Hindlimb muscle (tissue), 1 donor: ENCODE results near the gene RFLNA. TPM values are rescaled to one million over a fixed set of nuclear protein-coding genes. Genes with fewer than 3 reads are reported as not detected.

Experiments
- DNase-seq: peaks from one replicate; pipeline ENCODE4 v3.0.0-alpha.2; 2013
- polyA plus RNA-seq: library from polyadenylated mRNA; unstranded; fragments of 120-200 nt; gene quantifications from one replicate; pipeline ENCODE4 v1.2.1, GENCODE V29; 2013; ENCODE audit not compliant: insufficient read length

The RFLNA gene
- polyA plus RNA-seq, 1 donor = 6.9 TPM

DNA sequence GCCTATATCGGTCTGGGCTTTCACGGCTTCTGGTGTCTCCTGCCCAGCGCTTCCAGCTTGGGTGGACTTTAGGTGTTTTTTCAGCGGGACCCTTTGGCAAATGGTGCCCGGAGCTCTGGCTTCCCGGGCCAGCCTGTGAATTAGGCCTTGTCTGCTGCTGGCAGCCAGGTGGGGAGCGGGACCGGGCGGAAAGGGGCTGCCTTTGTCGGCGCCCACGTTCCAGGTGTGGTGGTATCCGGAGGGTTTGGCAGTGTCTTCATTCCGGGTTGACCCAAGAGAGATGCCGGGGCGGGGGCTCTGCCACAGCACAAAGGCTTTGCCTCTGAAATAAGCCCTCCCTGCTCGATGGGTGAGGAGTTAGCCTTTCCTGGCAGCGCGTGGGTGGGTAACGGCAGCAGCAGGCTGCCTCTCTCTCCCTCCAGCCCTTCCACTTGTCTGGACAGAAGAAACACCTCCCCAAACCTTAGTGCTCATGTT is 9.5 kb downstream of the RFLNA start:
- DNase-seq = no peak

DNA sequence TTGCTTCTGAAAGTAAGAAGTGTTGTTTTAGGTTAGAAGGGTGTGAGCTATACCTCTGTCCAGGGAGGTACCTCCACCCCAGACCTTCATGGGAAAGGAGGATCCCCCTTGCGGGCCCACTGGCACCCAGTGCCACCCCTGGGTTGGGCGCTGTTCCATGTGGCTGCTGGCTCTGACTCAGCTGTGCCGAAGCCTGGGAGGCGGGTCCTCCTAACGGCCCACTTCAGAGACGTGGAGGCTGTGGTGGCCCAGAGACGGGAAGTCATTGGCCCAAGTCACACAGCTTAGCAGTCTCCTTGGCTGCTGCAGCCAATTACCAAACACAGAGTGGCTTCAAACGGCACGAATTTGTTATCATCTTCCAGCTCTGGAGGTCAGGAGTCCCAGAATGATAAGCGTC is 10.2 kb downstream of the RFLNA start:
- no peak for DNase-seq

DNA sequence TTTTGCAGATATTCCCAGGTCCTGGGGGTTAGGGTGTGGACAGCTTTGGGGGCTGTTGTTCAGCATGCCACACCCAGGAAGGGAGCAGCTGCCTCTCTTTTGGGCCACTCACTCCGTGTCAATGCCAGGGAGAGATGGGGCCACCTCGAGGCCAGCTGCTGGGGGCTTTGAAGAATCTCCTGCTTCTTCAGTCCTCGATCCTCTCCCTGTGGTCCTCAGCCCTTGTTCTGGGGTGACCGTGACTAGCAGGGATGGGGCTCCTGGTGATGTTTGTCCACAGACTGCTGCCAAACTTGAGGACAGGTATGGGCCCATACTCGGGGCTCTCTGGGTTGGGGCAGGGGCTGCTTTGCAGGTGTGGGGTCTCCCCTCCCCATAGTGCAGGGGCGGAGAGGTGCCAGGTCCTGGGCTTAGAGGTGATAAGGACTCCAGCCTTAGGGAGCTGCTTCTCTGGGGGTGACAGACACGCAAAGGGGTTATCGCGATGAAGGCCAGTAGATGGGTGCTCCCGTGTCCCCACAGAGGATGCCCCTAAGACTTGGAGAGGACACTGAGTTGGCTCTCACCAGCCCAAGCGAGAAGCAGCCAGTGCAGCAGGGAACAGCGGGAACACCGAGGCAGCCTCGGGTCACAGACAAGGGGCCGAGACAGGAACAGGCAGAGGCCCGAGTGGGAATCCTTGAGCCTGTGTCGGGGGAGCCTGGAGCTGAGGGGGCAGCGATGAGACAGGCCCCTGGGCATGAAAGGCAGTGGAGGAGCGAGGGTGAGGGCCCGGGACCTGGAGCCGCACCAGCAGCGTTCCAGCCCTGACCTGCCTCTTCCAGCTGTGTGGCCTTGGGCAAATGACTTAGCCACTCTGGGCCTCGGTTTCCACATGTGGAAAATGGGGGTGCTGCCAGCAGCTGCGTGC is 11.1 kb downstream of the RFLNA start:
- no peak for DNase-seq

DNA sequence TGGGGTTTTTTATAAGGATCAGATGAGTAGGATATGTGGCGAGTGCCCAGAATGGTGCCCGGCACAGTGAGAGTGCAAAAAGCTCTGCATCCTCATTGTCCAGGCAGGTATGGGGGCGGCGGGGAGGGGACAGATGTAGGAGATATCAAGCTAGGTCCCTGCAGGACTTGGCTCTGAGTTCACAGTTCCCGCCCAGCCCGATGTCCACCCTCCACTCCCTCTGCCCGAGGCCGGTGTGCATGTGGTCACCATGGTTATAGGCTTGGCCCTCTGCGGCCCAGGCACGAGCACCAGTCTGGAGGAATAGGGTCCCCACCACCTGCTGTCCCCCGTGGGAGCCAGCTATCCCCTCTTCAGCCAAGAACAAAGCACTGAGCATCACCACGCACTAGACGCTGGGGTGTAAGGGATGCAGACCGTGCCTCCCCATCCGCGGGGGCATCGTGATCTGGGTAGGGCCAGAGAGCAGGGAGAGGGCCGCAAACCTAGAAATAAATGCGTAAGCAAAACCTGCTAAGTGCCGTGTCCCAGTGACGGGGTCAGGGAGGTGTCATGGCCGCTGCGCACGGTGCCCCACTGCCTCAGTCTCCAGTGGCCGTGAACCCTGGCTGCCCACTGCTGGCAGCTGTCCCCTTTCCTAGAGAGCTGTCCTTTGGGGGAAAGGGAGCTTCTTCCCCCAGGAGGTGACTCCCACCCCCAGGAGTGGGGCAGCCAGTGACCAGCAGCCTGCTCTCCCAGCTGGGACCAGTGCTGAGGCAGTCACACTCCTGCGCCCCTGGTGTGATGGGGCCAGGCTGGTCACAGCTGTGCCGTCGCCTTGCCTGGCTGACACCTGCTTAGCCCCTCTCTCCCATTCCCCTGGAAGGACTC is 12.0 kb downstream of the RFLNA start:
- DNase-seq = no peak

DNA sequence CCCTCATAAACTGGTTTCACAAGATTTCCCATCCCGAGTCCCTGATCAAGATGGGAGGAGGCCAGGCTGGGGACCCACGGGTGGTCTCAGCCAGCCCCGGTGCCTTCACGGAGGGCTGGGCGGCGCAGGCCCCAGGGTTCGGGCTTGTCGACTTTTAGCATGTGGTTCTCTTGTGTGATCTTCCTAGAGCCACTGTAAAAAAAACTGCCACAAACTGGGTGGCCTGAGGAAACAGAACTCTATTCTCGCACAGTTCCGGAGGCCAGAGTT is 12.6 kb downstream of the RFLNA start:
- no peak for DNase-seq

DNA sequence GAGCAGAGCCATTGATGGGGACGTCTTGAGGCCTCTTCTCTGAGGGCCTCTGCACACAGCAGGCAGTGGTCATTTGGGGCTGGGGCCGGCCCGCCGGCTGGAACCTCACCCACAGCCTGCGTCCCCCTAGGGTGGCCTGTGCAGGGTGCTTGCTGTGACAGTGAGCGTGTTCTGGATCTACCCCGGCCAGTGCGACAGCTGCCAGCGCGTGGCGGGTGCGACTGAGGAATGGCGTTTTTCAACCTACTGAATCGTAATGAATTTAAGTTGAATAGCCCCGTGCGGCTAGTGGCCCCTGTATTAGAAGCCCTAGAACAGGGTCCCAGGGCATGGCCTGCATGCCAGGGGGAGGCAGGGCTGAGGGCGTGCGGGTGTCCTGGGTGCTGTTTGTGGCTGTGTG is 13.8 kb downstream of the RFLNA start:
- no peak for DNase-seq

DNA sequence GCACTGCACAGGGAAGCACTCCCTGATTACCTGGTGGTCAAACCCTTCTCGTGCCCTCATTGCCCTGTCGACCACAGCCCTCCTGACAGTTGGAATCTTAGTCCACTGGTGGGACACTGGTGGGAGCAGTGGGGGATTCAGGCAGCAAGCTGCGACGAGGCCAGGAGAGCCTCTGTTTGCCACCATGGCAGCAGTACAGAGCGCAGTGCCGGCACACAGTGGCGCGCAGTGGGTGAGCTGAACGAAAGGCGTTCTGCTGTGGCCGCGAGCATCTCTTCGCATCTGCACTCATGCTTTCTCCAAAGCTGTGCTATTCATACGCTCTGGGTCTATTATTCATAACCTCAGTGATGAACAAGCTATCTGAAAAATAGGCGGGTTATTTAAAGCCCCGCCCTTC is 14.3 kb downstream of the RFLNA start:
- no peak for DNase-seq

DNA sequence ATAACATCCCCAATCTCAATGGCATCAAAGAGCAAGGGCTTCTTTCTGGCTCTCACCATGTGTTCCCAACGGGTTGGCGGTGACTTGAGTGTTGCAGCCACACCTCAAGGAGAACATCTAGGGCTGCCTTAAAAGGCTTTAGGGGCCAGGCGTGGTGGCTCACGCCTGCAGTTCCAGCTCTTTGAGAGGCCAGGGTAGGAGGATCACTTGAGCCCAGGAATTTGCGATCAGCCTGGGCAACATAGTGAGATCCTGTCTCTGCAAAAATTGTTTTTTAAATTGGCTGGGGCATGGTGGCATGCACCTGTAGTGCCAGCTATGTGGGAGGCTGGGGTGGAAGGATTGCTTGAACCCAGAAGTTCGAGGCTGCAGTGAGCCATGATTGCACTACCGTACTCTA is 14.9 kb downstream of the RFLNA start:
- DNase-seq = no peak

DNA sequence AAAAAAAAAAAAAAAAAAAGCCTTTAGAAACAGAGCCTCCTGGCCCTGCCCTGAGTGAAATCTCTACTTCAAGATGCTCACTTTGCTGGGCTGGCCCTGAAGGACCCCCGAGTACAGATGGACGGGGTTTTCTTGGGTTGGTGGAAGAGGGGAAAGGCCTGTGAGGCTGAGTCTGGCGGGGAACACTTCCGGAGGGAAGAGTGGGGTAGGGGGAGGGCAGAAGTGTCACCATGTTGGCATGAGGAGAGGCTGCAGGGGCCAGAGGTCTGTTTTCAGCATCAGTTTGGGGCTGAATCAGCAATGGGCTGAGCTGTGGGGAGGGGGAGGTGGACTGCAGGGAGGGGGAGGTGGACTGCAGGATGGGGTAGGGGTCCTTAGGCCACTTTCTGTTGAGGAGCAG is 15.3 kb downstream of the RFLNA start:
- no peak for DNase-seq

DNA sequence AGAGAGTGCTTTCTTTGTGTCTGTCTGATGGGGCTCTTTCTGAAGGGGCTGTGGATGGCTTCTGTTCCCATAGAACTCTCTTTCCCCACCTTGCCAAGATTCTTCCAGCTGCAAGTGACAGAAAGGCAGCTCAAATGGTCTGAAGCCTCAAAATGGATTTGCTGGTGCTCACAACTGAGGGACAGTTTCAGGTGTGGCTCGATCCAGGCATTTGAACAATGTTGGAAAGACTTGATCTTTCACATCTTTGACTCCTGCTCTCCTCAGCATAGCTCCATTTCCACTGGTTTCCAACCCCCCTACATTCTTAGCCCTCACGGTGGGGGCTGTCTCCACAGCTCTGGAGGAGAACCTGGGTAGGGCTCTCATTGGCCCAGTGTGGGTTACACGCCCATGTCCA is 15.9 kb downstream of the RFLNA start:
- no peak for DNase-seq

DNA sequence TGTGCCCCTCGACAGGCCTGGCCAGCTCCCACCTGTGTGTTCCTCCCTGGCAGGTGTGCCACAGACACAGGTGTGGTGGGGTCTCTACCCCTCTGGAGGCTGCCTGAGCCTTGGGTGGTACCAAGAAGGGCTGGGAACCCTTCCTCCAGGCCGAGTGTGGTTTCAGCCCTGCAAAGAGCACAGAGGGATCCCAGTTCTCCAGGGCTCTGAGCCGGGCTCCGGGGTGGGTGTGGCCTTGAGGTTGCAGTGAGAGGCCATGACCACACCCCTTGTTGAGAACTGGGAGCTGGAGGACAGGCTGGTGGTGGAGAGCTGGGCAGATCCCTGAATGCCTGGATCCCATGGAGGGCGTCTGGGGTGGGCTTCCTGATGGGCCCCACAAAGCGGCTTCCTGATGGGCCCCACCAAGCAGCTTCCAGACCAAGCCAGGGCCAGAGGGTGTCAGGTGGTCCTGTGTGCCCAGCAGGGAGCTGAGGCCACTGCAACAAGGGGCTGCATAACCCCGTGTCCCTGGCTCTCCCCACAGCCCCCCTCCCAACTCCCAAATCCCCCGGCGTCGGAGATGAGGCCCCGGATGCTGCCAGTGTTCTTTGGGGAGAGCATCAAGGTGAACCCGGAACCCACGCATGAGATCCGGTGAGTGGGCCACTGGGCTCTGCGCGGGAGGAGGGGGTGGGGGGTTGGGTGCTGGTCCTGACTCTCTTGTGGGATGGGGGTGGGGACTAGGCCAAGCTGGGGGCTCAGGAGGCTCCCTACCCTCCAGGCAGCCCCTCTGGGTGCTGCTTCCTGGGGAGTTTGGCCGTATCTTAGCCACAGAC is 16.6 kb downstream of the RFLNA start:
- DNase-seq = no peak

DNA sequence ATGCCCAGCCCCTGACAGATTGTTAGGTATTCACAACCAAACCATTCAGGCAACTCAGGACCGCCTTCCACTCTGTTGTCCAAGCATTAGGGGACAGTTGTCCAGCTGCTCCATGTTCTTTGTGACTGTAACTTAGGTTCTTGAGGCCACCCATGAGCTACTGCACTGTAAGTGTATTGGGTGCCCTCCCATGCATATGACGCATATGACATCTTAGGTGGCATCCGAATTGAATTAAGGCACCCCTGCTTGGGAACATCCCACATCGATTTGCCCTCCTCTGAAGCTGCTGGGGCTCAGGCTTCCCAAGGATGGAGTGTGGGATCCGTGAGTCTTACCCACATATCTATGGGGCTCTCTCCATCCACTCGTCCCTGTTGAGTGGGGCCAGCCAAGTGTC is 17.7 kb downstream of the RFLNA start:
- no peak for DNase-seq

DNA sequence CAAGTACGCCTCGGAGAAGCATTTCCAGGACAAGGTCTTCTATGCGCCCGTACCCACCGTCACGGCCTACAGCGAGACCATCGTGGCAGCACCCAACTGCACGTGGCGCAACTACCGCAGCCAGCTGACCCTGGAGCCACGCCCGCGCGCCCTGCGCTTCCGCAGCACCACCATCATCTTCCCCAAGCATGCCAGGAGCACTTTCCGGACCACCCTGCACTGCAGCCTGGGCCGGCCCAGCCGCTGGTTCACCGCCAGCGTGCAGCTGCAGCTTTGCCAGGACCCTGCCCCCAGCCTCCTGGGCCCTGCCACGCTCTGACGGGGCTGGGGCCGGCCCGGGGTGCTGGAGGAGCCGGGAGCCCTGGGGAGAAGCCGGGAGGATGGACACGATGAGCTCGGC is 19.3 kb downstream of the RFLNA start:
- no peak for DNase-seq

DNA sequence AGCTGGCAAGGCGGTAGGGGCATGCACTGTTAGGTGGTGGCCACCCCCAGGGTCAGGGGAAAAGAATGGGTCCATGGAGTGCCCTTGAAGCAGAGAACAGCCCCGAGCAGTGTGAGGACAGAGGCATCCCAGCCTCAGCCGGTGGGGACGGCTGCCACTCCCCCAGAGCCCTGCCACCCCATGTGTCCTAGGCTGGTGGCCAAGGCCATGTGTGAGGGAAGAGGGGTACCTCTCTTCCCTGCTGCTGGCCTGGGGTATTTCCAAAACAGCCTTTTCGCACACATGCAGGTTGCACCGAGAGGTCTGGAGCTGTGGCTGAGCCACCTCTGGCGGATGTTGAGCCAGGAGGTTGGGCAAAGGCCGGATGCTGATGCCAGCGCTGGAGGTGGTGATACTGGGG is 19.9 kb downstream of the RFLNA start:
- DNase-seq = no peak

DNA sequence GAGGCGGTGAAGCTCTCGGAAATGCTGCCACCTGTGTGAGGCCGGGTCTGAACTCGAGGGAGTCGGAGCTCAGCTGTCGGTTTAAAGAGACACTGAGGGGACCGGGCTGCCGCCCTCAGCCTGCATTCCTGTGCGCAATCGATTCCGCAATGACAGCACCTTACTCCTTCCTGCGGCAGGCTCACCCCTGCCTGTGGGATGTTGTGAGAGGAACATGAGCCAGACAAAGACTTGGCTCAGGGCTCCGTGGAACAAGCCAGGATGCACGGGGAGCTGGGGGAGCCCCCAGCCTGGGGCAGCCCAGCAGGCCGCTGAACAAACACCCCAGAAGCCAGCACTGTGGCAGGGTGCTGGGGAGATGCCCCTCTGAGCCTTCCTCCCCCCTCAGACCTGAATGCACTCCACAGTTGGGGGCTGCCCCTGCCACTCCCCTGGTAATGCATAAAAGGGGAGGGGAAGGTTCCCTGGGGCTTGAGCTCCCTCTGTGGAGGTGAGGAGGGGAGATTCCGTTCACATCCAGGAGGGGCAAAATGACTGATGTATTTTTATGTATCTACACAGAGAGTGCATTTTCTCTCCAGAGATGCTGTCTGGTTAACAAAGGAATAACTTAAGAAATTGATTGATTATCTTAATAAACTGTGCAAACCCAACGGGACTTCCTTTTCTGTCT is 20.6 kb downstream of the RFLNA start:
- no peak for DNase-seq

DNA sequence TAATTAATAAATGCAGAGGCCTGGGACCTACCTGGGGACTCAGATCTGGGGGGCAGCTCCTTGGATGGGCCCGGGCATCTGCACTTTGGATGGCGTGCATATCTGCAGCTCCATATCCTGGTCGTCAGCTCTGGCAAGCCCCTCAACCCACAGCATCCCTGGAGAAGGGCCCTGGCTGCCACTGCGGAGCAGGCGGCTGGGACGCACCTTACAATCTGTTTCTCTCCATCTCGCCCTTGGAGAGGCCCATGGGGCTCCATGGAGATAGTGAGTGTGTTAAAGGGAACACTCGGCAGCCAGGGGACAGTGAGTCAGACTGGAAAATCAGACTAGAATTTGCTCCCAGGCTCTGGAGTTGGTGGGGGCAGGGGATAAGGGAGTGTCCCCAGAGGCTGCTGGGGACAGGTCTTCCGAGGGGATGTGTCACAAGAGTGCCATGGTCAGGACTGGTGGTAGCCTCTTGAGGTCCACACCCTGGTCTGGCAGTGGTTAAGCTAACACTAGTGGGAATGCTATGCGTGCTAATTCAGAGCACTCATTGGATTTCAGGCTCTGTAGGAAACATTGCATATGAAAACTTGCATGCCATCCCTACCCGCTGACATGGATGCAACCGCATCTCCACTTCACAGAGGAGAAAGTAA is 21.5 kb downstream of the RFLNA start:
- no peak for DNase-seq

DNA sequence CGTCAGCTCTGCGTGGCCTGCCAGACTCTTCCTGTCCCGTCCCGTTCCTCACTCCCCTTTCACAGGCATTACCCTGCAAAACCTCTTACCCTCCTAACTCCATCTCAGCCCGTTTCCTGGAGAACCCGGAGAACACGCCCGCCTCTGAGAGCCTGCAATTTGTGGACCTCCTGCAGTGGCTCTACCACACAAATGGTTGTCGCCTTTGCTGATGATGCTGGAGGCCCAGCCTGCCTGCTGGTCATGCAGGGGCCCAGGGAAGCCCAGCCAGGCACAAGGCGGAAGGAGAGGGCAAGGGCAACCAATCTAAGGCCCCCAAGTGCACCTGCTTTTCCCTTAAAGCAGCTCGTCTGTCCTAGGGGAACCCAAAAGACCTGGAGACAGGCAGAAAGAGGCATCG is 22.5 kb downstream of the RFLNA start:
- DNase-seq = no peak

DNA sequence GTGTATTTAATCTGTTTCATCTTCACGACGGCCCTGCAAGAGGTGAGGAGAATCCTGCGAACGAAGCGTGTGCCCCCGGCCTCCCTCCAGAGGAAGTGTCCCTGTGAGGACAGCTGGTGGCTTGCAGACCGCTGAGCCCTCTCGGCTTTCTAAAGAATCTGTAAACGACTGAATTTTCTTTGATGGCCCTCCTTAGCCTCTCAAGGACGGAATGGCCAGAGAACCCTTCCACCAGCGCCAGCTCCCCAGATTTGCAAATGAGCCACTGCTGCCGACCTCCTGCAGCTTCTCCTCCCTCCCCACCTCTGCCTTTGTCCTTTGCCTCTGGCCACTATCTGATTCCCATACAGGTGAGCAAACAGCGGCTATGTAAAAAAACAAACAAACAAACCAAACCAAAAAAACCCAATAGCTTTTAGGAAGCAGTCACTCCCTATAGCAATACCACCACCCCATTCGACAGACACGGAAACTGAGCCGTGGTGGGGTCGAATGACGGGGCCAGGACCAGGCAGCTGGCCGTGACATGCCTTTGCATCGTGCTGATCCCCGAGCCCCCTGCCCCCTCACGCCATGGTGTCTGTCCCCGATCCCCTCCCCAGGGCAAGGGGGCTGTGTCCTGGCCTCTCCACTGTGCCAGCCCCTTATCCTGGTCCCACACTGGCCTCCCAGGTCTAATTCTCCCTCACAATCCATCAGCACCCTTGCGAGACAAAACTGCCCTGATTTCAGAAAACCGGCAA is 23.6 kb downstream of the RFLNA start:
- no peak for DNase-seq

DNA sequence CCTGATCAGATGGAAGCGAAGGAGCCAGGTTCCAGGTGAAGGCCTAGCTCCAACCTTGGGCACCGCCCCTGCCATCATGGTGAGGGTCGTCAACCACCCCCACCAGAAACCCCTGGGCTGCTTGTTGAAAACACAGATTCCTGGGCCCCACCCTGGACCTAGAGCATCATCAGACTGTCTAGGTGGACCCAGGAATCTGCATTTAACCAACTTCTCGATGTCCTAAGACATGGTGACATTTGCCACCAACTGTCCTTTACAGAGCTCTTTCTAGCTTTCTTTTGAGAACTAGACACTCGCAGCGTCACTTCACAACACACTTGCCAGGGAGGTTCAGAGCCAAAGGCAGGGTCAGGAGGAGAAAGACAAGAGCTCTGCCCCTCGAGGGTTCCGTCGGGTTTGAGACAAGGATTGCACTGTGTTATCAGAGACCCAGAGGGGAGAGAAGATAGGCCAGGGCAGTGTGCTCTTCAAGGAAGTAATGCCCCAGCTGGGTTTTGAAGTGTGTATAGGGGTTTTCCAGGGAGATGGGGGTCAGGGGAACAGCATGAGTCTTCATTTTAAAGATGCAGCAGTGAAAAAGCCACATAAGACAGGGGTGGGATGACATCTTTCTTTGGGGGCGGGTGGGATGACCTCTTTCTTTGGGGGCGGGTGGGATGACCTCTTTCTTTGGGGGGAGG is 24.6 kb downstream of the RFLNA start:
- DNase-seq = no peak

DNA sequence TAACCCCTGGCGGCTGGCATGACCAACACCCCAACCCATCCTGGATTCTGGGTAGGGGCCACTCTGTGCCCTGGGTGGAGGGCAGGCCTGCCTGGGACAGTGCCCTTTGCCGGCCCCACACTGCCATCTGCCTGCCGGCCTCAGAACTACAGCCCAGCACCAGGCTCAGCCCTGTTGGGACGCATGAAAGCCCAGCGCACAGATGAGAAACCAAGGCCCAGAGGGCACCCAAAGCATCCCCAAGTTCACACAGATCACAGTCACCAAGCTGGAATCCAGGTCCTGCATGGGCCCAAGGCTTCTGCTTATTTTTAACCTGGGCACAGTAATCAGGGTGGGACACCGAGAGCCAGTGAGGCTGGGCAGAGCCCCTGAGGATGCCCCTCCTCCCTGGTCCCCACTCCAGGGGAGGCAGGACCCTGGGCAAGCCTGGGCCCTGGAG is 26.2 kb downstream of the RFLNA start:
- peak; percentile 52 for DNase-seq
